A549 treated with dexamethasone at 1 μM for 4 hours (cell line): Measurements from ENCODE around the gene SREK1IP1. TPM values are rescaled to one million over a fixed set of nuclear protein-coding genes. Genes with fewer than 3 reads are reported as not detected.

Experiments
- total RNA-seq: library from RNA; stranded (reverse); fragments of 200-300 nt; extraction: Qiagen RNA extraction; gene quantifications from 5 replicates; pipeline ENCODE4 v1.2.3, GENCODE V29; 2022

Gene SREK1IP1
- 7.7 to 10.9 TPM (median 8.2 TPM) in 5 replicates for total RNA-seq

DNA sequence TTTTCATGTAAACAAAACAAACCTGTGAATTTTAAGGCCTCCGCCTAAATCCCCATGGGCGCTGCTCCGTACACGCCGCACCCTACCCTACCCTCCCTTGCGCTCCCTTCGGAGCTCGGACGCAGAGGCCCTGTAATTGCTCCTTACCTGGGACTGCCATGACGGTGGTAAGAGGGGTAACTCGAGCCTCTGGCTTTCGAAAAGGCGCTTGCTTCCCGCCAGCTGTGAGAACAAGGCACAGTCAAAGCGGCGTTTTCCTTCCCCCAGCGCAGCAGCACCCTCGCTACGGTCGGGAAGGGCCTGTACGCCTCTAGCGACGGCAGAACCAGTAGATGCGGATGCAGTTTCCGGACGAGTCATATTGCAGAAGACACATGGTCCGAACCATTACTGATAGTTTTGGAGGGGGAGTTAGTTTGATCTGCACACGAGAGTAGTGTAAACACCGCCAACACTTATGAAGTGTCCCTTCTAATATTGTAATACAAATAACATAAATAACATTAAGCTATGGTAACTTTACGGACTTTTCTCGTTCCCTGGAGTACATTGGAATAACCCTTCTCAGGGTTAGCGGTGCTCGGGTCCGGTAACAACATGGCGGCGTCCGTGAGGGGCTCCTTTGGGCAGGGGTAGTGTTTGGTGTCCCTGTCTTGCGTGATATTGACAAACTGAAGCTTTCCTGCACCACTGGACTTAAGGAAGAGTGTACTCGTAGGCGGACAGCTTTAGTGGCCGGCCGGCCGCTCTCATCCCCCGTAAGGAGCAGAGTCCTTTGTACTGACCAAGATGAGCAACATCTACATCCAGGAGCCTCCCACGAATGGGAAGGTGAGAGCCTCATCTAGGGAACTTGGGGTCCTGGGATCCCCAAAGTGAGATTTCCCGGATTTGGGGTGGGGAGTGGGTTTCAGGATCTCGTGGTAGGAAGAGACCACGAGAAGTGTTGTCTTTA is at the start of gene SREK1IP1, which contains the start of gene CWC27:
Gene SREK1IP1, minus strand, starts transcription at position 334 of the 955 bp plus-strand sequence. Its CDS starts 174 bp downstream, at position 160.
Gene CWC27, plus strand, starts transcription at position 573 of the 955 bp plus-strand sequence. Its CDS starts 217 bp downstream, at position 790.

DNA sequence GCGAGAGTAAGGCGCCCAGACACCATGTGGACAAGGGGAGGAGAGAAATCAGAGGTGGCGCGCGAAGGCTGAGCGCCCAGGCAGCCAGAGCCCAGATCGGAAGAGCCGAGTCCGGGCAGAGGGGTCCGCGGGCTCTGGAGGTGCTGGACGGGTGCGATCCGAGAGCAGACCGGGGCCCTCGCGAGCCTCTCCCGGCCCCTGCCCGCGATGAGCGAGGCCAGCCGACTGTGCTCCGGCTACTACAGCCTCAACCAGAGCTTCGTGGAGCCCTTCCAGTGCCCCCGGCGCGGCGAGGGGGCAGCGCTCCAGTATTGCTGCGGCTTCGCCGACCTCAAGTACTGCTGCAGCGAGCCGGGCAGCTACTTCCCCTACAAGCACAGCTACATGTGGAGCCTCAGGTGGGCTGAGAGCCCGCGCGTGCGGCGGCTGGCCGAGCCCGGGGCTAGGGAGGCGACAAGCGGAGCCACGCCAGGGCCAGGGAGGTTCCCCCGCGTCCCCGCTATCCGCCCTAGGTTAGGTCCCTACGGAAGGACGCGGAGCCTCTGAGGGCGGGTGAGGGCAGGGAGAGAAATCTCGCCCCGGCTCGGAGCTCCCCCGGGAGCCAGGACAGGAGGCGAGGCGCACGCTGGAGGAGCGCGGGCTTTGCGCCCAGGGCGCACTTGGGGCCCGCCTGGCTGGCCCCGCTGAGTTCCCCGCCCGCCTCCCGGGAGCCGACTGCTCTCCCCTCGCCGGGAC is 77.9 kb downstream of the SREK1IP1 start, which contains the start of gene SHISAL2B:
Gene SHISAL2B, plus strand, starts transcription at position 87 of the 735 bp plus-strand sequence. Its CDS starts 121 bp downstream, at position 208.

Other genes starting within 250 kb of the SREK1IP1 start
- not detected in 5 replicates for gene SHISAL2B, start 78.2 kb downstream of the SREK1IP1 start, total RNA-seq
- gene CWC27, start 239 bp upstream of the SREK1IP1 start, total RNA-seq: 15.2 to 16.6 TPM (median 16.1 TPM) in 5 replicates